H9 (cell line): ENCODE results near the gene TPBGL. TPM values are rescaled to one million over a fixed set of nuclear protein-coding genes. Genes with fewer than 3 reads are reported as not detected.
A peak's percentile ranks its signal among the peaks of the same experiment; 100 is the strongest.

Experiments used
- DNase-seq: peaks from one replicate; pipeline ENCODE4 v3.0.0-alpha.2; 2017
- H2AFZ ChIP-seq: one replicate; pipeline ENCODE4 v1.6.1; 2013; ENCODE audit warnings: mild to moderate bottlenecking, low read length, control low read depth, moderate library complexity
- H2AK5ac ChIP-seq: 2 replicates; pipeline ENCODE4 v1.6.1; 2013; ENCODE audit warnings: low read length, control low read depth, mixed read lengths; ENCODE audit not compliant: insufficient read length
- H2BK120ac ChIP-seq: one replicate; pipeline ENCODE4 v1.6.1; 2013; ENCODE audit warnings: low read depth, mild to moderate bottlenecking, low read length, control low read depth, inconsistent platforms; ENCODE audit not compliant: poor library complexity, severe bottlenecking
- H2BK12ac ChIP-seq: 2 replicates; pipeline ENCODE4 v1.6.1; 2013; ENCODE audit warnings: low read length, control low read depth, mixed read lengths, low read depth; ENCODE audit not compliant: insufficient read length
- H2BK15ac ChIP-seq: 2 replicates; pipeline ENCODE4 v1.6.1; 2013; ENCODE audit warnings: low read depth, low read length, control low read depth
- H2BK20ac ChIP-seq: one replicate; pipeline ENCODE4 v1.6.1; 2013; ENCODE audit warnings: low read depth, mild to moderate bottlenecking, low read length, control low read depth, inconsistent platforms; ENCODE audit not compliant: poor library complexity, severe bottlenecking
- H2BK5ac ChIP-seq: 2 replicates; pipeline ENCODE4 v1.6.1; 2013; ENCODE audit warnings: low read length, control low read depth, mixed read lengths; ENCODE audit not compliant: insufficient read length
- H3K14ac ChIP-seq: 2 replicates; pipeline ENCODE4 v1.6.1; 2013; ENCODE audit warnings: low read length, control low read depth; ENCODE audit not compliant: insufficient read depth
- H3K18ac ChIP-seq: 2 replicates; pipeline ENCODE4 v1.6.1; 2013; ENCODE audit warnings: low read depth, mild to moderate bottlenecking, mixed read lengths, low read length, control low read depth; ENCODE audit not compliant: insufficient read length
- H3K23ac ChIP-seq: 2 replicates; pipeline ENCODE4 v1.6.1; 2013; ENCODE audit warnings: low read length, control low read depth, mixed read lengths, low read depth; ENCODE audit not compliant: insufficient read length
- H3K23me2 ChIP-seq: 2 replicates; pipeline ENCODE4 v1.6.1; 2013; ENCODE audit warnings: low read depth, mild to moderate bottlenecking, mixed read lengths, low read length, control low read depth; ENCODE audit not compliant: insufficient read length, poor library complexity, severe bottlenecking
- H3K27ac ChIP-seq: 2 replicates; pipeline ENCODE4 v1.5.1; 2013; ENCODE audit warnings: low read length, control low read depth, mixed read lengths, low read depth; ENCODE audit not compliant: insufficient read length
- H3K27me3 ChIP-seq: 2 replicates; pipeline ENCODE4 v1.6.1; 2013; ENCODE audit warnings: low read length, control low read depth, inconsistent platforms; ENCODE audit not compliant: insufficient read depth
- H3K4ac ChIP-seq: 2 replicates; pipeline ENCODE4 v1.6.1; 2013; ENCODE audit warnings: low read depth, mild to moderate bottlenecking, control low read depth, inconsistent platforms, low read length, moderate library complexity
- H3K4me1 ChIP-seq: 2 replicates; pipeline ENCODE4 v1.6.1; 2013; ENCODE audit warnings: low read length, control low read depth, inconsistent platforms; ENCODE audit not compliant: insufficient read depth
- H3K4me2 ChIP-seq: 2 replicates; pipeline ENCODE4 v1.6.1; 2013; ENCODE audit warnings: low read length, control low read depth, mixed read lengths; ENCODE audit not compliant: insufficient read length, insufficient read depth
- H3K56ac ChIP-seq: 2 replicates; pipeline ENCODE4 v1.6.1; 2013; ENCODE audit warnings: low read depth, mild to moderate bottlenecking, mixed read lengths, low read length, control low read depth; ENCODE audit not compliant: insufficient read length
- H3K79me1 ChIP-seq: 2 replicates; pipeline ENCODE4 v1.6.1; 2013; ENCODE audit warnings: low read depth, mild to moderate bottlenecking, moderate library complexity, low read length, control low read depth, inconsistent platforms; ENCODE audit not compliant: insufficient read depth, poor library complexity, severe bottlenecking
- H3K79me2 ChIP-seq: 2 replicates; pipeline ENCODE4 v1.6.1; 2013; ENCODE audit warnings: low read length, control low read depth, inconsistent platforms; ENCODE audit not compliant: insufficient read depth
- H3K9ac ChIP-seq: 2 replicates; pipeline ENCODE4 v1.6.1; 2013; ENCODE audit warnings: low read length, control low read depth, mixed read lengths; ENCODE audit not compliant: insufficient read length; ENCODE audit errors: extremely low read depth
- H3K9me3 ChIP-seq: one replicate; pipeline ENCODE4 v1.6.1; 2013; ENCODE audit warnings: low read depth, low read length, inconsistent platforms; ENCODE audit not compliant: control insufficient read depth
- H3T11ph ChIP-seq: one replicate; pipeline ENCODE4 v1.6.1; 2013; ENCODE audit warnings: mild to moderate bottlenecking, low read length, control low read depth, inconsistent platforms
- H4K20me1 ChIP-seq: one replicate; pipeline ENCODE4 v1.6.1; 2013; ENCODE audit not compliant: control insufficient read depth, insufficient read length, insufficient read depth
- H4K5ac ChIP-seq: 2 replicates; pipeline ENCODE4 v1.6.1; 2013; ENCODE audit warnings: low read depth, mild to moderate bottlenecking, mixed read lengths, low read length, control low read depth; ENCODE audit not compliant: insufficient read length
- H4K8ac ChIP-seq: replicated peaks from 2 replicates; pipeline ENCODE4 v1.6.1; 2013; ENCODE audit warnings: low read length, control low read depth, mixed read lengths, low read depth; ENCODE audit not compliant: insufficient read length
- H4K91ac ChIP-seq: 2 replicates; pipeline ENCODE4 v1.6.1; 2013; ENCODE audit warnings: low read depth, mild to moderate bottlenecking, moderate library complexity, mixed read lengths, low read length, control low read depth; ENCODE audit not compliant: insufficient read length
- H3K27ac Mint-ChIP-seq, 3 experiments: 2 replicates in 2 of 3; 3 replicates in 1 of 3; pipeline ENCODE4 v1.8.0; 2020 to 2021; ENCODE audit warnings: mixed read lengths in 3 of 3, mild to moderate bottlenecking in 1 of 3, moderate library complexity in 1 of 3
- H3K27me3 Mint-ChIP-seq: 2 replicates; pipeline ENCODE4 v1.8.0; 2021; ENCODE audit warnings: low read depth, mild to moderate bottlenecking, moderate library complexity, mixed read lengths
- H3K36me3 Mint-ChIP-seq, 3 experiments: 2 replicates in 2 of 3; 3 replicates in 1 of 3; pipeline ENCODE4 v1.8.0; 2020 to 2021; ENCODE audit warnings: low read depth in 3 of 3, mixed read lengths in 3 of 3; ENCODE audit not compliant: insufficient read depth in 1 of 3
- H3K4me1 Mint-ChIP-seq, 2 experiments: 2 replicates each; pipeline ENCODE4 v1.8.0; 2020; ENCODE audit warnings: mixed read lengths in 2 of 2
- H3K4me3 Mint-ChIP-seq, 2 experiments: 2 replicates in 1 of 2; 3 replicates in 1 of 2; pipeline ENCODE4 v1.8.0; 2020 to 2021; ENCODE audit warnings: mild to moderate bottlenecking in 2 of 2, mixed read lengths in 2 of 2, moderate library complexity in 1 of 2
- H3K9me3 Mint-ChIP-seq, 2 experiments: 2 replicates in 1 of 2; 3 replicates in 1 of 2; pipeline ENCODE4 v1.8.0; 2020; ENCODE audit warnings: mild to moderate bottlenecking in 2 of 2, mixed read lengths in 2 of 2, moderate library complexity in 1 of 2
- WGBS: extraction: QIAGEN DNeasy Blood & Tissue Kit; methylation state at CpG from one replicate; pipeline ENCODE4 v1.1.7; 2013; ENCODE audit warnings: missing lambda C conversion rate, low lambda C conversion rate, mixed read lengths; ENCODE audit not compliant: insufficient read length; ENCODE audit errors: extremely low coverage; 5-methylcytosine and 5-hydroxymethylcytosine counted together
- total RNA-seq: library from RNA; stranded (reverse); gene quantifications from 2 replicates; pipeline ENCODE4 v1.2.1, GENCODE V29; 2021
- TF ChIP-seq, protein P1 (sequence below): fragments of 200-600 bp; sonication (generic); conservative IDR thresholded peaks from 3 replicates; pipeline ENCODE4 v1.8.0; 2021; ENCODE audit warnings: antibody characterized with exemption, mild to moderate bottlenecking

TPBGL gene
- total RNA-seq, 1 experiment from 2014 or later: 0.61 TPM

DNA sequence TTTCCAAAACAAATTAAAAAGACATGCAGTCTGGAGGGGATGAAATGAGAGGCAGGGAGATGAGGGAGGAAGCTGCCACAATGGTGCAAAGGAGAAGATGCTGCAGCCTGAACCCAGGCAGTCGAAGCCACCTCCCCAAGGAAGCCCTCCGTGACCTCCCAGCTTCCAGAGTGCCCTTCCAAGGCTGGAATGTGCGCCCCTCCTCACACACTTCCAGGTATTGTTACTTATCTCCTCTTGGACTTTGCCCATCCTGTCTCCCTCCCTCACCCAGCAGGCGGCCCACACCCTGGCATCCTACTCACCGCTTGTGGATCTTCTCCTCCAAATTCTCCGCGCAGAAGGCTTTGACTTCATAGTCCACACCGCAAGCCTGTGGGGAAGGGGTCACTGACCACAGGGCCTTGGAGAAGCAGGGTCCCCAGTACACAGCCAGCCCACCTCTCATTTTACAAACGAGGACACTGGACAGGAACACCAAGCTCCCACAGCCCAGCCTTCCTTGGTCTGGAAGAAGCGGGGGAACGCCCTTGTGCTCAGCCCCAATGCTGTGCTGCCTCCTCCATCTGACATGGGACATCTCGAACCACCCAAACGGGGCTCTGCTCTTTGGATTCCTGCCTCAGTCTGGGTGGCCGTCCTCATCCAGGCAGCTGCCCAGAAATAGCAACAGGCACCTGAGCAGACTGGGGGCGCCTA is 40.3 kb downstream of the TPBGL start:
- H3K9me3 ChIP-seq: no peaks in the 10 kb centered on the region
- no peak overlapping the region for H3K4me3 Mint-ChIP-seq
- H3K27me3 ChIP-seq: no peaks in the 10 kb centered on the region
- H3K4me1 Mint-ChIP-seq: peaks cover 15 to 18% of the 10 kb centered on the region in 2 experiments
- WGBS: no CpG with 5 or more reads among the region's 15 CpGs
- H3T11ph ChIP-seq: no peak overlapping the region
- no peaks in the 10 kb centered on the region for H4K20me1 ChIP-seq
- H3K79me1 ChIP-seq: no peaks in the 10 kb centered on the region
- H4K5ac ChIP-seq: no peak overlapping the region
- no peak overlapping the region for H3K9ac ChIP-seq
- no peak overlapping the region for H2BK12ac ChIP-seq
- no peak overlapping the region for H3K14ac ChIP-seq
- H2AK5ac ChIP-seq: no peak overlapping the region
- no peak for DNase-seq
- H2BK20ac ChIP-seq: no peak overlapping the region
- H3K23me2 ChIP-seq: no peaks in the 10 kb centered on the region
- no peaks in the 10 kb centered on the region for H3K4me1 ChIP-seq
- H3K56ac ChIP-seq: no peak overlapping the region
- H3K36me3 Mint-ChIP-seq: peaks cover 0 to 12% (median 0%) of the 10 kb centered on the region in 3 experiments; a peak in 2 of 7 replicates
- H3K27me3 Mint-ChIP-seq: no peaks in the 10 kb centered on the region
- peak overlapping the region in 1 of 3 experiments; percentile 61; a peak in 1 of 7 replicates for H3K27ac Mint-ChIP-seq
- H3K79me2 ChIP-seq: no peaks in the 10 kb centered on the region
- H3K9me3 Mint-ChIP-seq: no peaks in the 10 kb centered on the region; a peak in 1 of 5 replicates
- no peak overlapping the region for H2BK120ac ChIP-seq
- H3K23ac ChIP-seq: no peak overlapping the region
- H4K91ac ChIP-seq: no peak overlapping the region
- no peak overlapping the region for H2BK15ac ChIP-seq
- TF ChIP-seq, protein P1, sequence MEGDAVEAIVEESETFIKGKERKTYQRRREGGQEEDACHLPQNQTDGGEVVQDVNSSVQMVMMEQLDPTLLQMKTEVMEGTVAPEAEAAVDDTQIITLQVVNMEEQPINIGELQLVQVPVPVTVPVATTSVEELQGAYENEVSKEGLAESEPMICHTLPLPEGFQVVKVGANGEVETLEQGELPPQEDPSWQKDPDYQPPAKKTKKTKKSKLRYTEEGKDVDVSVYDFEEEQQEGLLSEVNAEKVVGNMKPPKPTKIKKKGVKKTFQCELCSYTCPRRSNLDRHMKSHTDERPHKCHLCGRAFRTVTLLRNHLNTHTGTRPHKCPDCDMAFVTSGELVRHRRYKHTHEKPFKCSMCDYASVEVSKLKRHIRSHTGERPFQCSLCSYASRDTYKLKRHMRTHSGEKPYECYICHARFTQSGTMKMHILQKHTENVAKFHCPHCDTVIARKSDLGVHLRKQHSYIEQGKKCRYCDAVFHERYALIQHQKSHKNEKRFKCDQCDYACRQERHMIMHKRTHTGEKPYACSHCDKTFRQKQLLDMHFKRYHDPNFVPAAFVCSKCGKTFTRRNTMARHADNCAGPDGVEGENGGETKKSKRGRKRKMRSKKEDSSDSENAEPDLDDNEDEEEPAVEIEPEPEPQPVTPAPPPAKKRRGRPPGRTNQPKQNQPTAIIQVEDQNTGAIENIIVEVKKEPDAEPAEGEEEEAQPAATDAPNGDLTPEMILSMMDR: no peak
- H3K4ac ChIP-seq: no peak overlapping the region
- H2BK5ac ChIP-seq: no peak overlapping the region
- H2AFZ ChIP-seq: no peak overlapping the region
- H4K8ac ChIP-seq: no peak overlapping the region
- H3K18ac ChIP-seq: no peak overlapping the region
- no peak overlapping the region for H3K4me2 ChIP-seq
- no peak overlapping the region for H3K27ac ChIP-seq
